Breast epithelium (tissue), 3 donors: Measurements from ENCODE around the gene FGF11.

ENCODE experiments used
- CTCF ChIP-seq, 3 donors: fragments of 450-650 bp; IDR thresholded peaks; one replicate each; pipeline ENCODE4 v1.5.1; 2016 to 2017; ENCODE audit warnings: antibody characterized with exemption in 3 of 3, mild to moderate bottlenecking in 3 of 3, moderate library complexity in 3 of 3
- POLR2AphosphoS5 ChIP-seq, 3 donors: sonication (generic); formaldehyde crosslinking; IDR thresholded peaks; one replicate each; pipeline ENCODE4 v1.6.1; 2017; ENCODE audit warnings: antibody characterized with exemption in 3 of 3

- no peak for TF ChIP-seq CTCF (IDR thresholded peaks at IDR 0.05)
- no peak for TF ChIP-seq POLR2AphosphoS5 (IDR thresholded peaks at IDR 0.05)
Measured at GRCh38 chr17:7427549-7427948, 11.8 kb upstream of the FGF11 start.
